HCT116 (cell line): ENCODE data around the gene SIAE. TPM values are rescaled to one million over a fixed set of nuclear protein-coding genes. Genes with fewer than 3 reads are reported as not detected.

Source experiments
- ATAC-seq: fragments of 200-7000 bp; cut with Tn5 transposase; 2 replicates; pipeline ENCODE4 v1.9.1; 2020; ENCODE audit warnings: mild to moderate bottlenecking, moderate library complexity
- BruUV-seq: library from RNA; stranded (reverse); fragments of 400-500 nt; replicated peaks from 2 replicates; lab custom pipeline; 2021; lab: Mats Ljungman, UMichigan
- CTCF ChIA-PET: fragments of 300-600 bp; sonication (Branson Sonifier 250); formaldehyde crosslinking; loops from one replicate; lab custom pipeline; 2021; ENCODE audit warnings: antibody characterized with exemption; lab: Charles Lee
- POLR2A ChIA-PET: fragments of 300-600, 350-600 bp; sonication (Branson Sonifier 250); formaldehyde crosslinking; loops from one replicate; lab custom pipeline; 2021; ENCODE audit warnings: antibody characterized with exemption; lab: Charles Lee
- RAD21 ChIA-PET, 2 experiments: fragments of 300-600 bp; sonication (Branson Sonifier 250); formaldehyde crosslinking; loops; one replicate each; lab custom pipeline; 2023; ENCODE audit warnings: low total read pairs in 2 of 2; ENCODE audit not compliant: uncharacterized antibody in 2 of 2, unreplicated experiment in 2 of 2, low non-redundant PET in 1 of 2; lab: Charles Lee
- DNase-seq: peaks from one replicate; pipeline ENCODE4 v3.0.0-alpha.2; 2010; ENCODE audit warnings: low read depth, low spot score
- H2AFZ ChIP-seq: fragments of 200-600 bp; shearing (Covaris generic), sonication (generic); 2 replicates; pipeline ENCODE4 v1.6.1; 2017; ENCODE audit warnings: low read depth, mixed run types, mixed read lengths, antibody characterized with exemption, low read length; ENCODE audit not compliant: poor library complexity, severe bottlenecking
- H3K27ac ChIP-seq: 2 replicates; pipeline ENCODE4 v1.5.1; 2012; ENCODE audit warnings: low read depth, low read length
- H3K27me3 ChIP-seq: fragments of 200-600 bp; sonication (generic); 2 replicates; pipeline ENCODE4 v1.6.1; 2016; ENCODE audit warnings: mixed run types, low read length, mixed read lengths; ENCODE audit not compliant: insufficient read depth
- H3K36me3 ChIP-seq, 2 experiments: fragments of 200-500 bp in 1 of 2; fragments of 200-600 bp in 1 of 2; sonication (Bioruptor generic) in 1 of 2; sonication (generic) in 1 of 2; 2 replicates each; pipeline versions ENCODE4 v1.5.1 to v1.6.1; 2014 to 2016; ENCODE audit warnings: low read length in 2 of 2, inconsistent platforms in 1 of 2, mixed read lengths in 1 of 2, mixed run types in 1 of 2; ENCODE audit not compliant: insufficient read depth in 2 of 2, control insufficient read depth in 1 of 2
- H3K4me1 ChIP-seq, 2 experiments: fragments of 200-600 bp in 1 of 2; sonication (generic) in 1 of 2; 2 replicates each; pipeline versions ENCODE4 v1.5.1 to v1.6.1; 2012 to 2017; ENCODE audit warnings: low read length in 2 of 2, inconsistent platforms in 1 of 2, mild to moderate bottlenecking in 1 of 2, mixed read lengths in 1 of 2, mixed run types in 1 of 2, moderate library complexity in 1 of 2; ENCODE audit not compliant: insufficient read depth in 2 of 2, control insufficient read depth in 1 of 2
- H3K4me2 ChIP-seq: fragments of 200-600 bp; sonication (generic); 2 replicates; pipeline ENCODE4 v1.6.1; 2017; ENCODE audit warnings: mixed run types, low read length, mixed read lengths
- H3K4me3 ChIP-seq, 2 experiments: fragments of 200-600 bp in 1 of 2; sonication (generic) in 1 of 2; replicated peaks in 1 of 2; 2 replicates each; pipeline ENCODE4 v1.5.1; 2011 to 2016; ENCODE audit warnings: low read length in 2 of 2, control low read depth in 1 of 2, low read depth in 1 of 2, mild to moderate bottlenecking in 1 of 2, mixed read lengths in 1 of 2, mixed run types in 1 of 2
- H3K79me2 ChIP-seq: fragments of 200-600 bp; sonication (generic); 2 replicates; pipeline ENCODE4 v1.6.1; 2017; ENCODE audit warnings: mild to moderate bottlenecking, mixed run types, low read length, moderate library complexity, mixed read lengths; ENCODE audit not compliant: insufficient read depth
- H3K9ac ChIP-seq: fragments of 200-600 bp; sonication (generic); 2 replicates; pipeline ENCODE4 v1.6.1; 2016; ENCODE audit warnings: low read length, mixed read lengths
- H3K9me2 ChIP-seq: fragments of 200-600 bp; sonication (generic), shearing (Covaris generic); 2 replicates; pipeline ENCODE4 v1.6.1; 2017; ENCODE audit warnings: mixed run types, mild to moderate bottlenecking, moderate library complexity; ENCODE audit not compliant: insufficient read depth
- H3K9me3 ChIP-seq, 2 experiments: fragments of 200-500 bp in 1 of 2; fragments of 200-600 bp in 1 of 2; sonication (Bioruptor generic) in 1 of 2; sonication (generic) in 1 of 2; 2 replicates each; pipeline ENCODE4 v1.6.1; 2014 to 2017; ENCODE audit warnings: low read length in 2 of 2, mixed read lengths in 2 of 2, inconsistent platforms in 1 of 2, low read depth in 1 of 2, mild to moderate bottlenecking in 1 of 2, mixed run types in 1 of 2, moderate library complexity in 1 of 2; ENCODE audit not compliant: control insufficient read depth in 1 of 2, insufficient read depth in 1 of 2
- H4K20me1 ChIP-seq: fragments of 200-600 bp; sonication (generic), shearing (Covaris generic); 2 replicates; pipeline ENCODE4 v1.6.1; 2017; ENCODE audit warnings: mixed run types, mild to moderate bottlenecking, moderate library complexity; ENCODE audit not compliant: insufficient read depth
- ELF1 ChIP-seq: IDR thresholded peaks from 2 replicates; pipeline ENCODE4 v1.6.1; 2012; ENCODE audit warnings: low read depth, borderline replicate concordance
- EZH2 ChIP-seq: fragments of 200-600 bp; sonication (generic); IDR thresholded peaks from 2 replicates; pipeline ENCODE4 v1.6.1; 2017; ENCODE audit warnings: antibody characterized with exemption, mixed run types
- EZH2phosphoT487 ChIP-seq: fragments of 200-600 bp; IDR thresholded peaks from 2 replicates; pipeline ENCODE4 v1.6.1; 2018; ENCODE audit warnings: antibody characterized with exemption, borderline replicate concordance
- FOSL1 ChIP-seq: IDR thresholded peaks from 2 replicates; pipeline ENCODE4 v1.6.1; 2012; ENCODE audit warnings: low read depth
- POLR2A ChIP-seq: IDR thresholded peaks from 2 replicates; pipeline ENCODE4 v1.7.0; 2011; ENCODE audit warnings: borderline replicate concordance; ENCODE audit not compliant: insufficient read depth, insufficient read length; ENCODE audit errors: extremely low read depth
- POLR2AphosphoS5 ChIP-seq: IDR thresholded peaks from 2 replicates; pipeline ENCODE4 v1.6.1; 2011; ENCODE audit warnings: mild to moderate bottlenecking, low read depth, low read length, moderate library complexity
- RAD21 ChIP-seq: IDR thresholded peaks from 2 replicates; pipeline ENCODE4 v1.6.1; 2012; ENCODE audit warnings: low read depth, mild to moderate bottlenecking
- REST ChIP-seq: IDR thresholded peaks from 2 replicates; pipeline ENCODE4 v1.6.1; 2012; ENCODE audit warnings: low read depth
- SIN3A ChIP-seq: IDR thresholded peaks from 2 replicates; pipeline ENCODE4 v1.6.1; 2012; ENCODE audit warnings: low read depth
- SP1 ChIP-seq: IDR thresholded peaks from 2 replicates; pipeline ENCODE4 v1.6.1; 2012; ENCODE audit warnings: low read depth
- ZFX ChIP-seq: fragments of 450-650 bp; IDR thresholded peaks from 2 replicates; pipeline ENCODE4 v1.6.1; 2017
- intact Hi-C: fragments of 100-400 bp; cut with micrococcal nuclease; formaldehyde crosslinking; loops from 2 replicates; pipeline ENCODE4 v1.10.0; 2022
- total RNA-seq: library from RNA; stranded (reverse); gene quantifications from one replicate; pipeline ENCODE4 v1.2.1, GENCODE V29; 2021; ENCODE audit not compliant: unreplicated experiment
- TF ChIP-seq, protein P1 (sequence below): IDR thresholded peaks from 2 replicates; pipeline ENCODE4 v1.6.1; 2011; ENCODE audit warnings: mild to moderate bottlenecking, low read length, moderate library complexity; ENCODE audit not compliant: insufficient replicate concordance; ENCODE audit errors: extremely low read depth
- TF ChIP-seq, protein P2 (sequence below): IDR thresholded peaks from 2 replicates; pipeline ENCODE4 v1.6.1; 2012

Gene SIAE
- total RNA-seq, 1 experiment from 2014 or later = 39.2 TPM

DNA sequence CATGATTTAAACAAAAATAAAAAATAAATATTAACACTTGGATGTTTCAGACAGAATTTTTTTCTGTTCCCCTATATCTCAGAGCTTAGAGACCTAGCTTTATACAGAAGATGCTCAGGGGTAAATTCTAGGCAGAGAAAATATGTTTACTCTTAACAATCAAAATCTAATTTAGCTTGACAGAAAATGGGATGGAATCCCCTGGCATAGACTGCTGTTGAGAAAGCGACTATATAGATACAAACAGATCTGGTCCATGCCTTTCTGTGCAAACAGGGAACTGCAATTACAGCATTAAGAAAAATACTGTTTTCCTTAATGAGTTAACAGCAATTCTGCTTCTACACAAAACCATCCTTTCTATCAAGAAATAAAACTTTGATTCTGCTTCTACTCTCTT, 14.6 kb downstream of the SIAE start:
- H3K9me2 ChIP-seq = no peaks in the 10 kb centered on the region
- intact Hi-C loops = no loop called here
- no peaks in the 10 kb centered on the region for H3K9me3 ChIP-seq
- TF ChIP-seq, protein P1, sequence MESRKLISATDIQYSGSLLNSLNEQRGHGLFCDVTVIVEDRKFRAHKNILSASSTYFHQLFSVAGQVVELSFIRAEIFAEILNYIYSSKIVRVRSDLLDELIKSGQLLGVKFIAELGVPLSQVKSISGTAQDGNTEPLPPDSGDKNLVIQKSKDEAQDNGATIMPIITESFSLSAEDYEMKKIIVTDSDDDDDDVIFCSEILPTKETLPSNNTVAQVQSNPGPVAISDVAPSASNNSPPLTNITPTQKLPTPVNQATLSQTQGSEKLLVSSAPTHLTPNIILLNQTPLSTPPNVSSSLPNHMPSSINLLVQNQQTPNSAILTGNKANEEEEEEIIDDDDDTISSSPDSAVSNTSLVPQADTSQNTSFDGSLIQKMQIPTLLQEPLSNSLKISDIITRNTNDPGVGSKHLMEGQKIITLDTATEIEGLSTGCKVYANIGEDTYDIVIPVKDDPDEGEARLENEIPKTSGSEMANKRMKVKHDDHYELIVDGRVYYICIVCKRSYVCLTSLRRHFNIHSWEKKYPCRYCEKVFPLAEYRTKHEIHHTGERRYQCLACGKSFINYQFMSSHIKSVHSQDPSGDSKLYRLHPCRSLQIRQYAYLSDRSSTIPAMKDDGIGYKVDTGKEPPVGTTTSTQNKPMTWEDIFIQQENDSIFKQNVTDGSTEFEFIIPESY = no peak
- no peak for TF ChIP-seq POLR2A
- TF ChIP-seq, all 23 proteins: peak for 0
- ATAC-seq (no peak), DNase-seq (no peak)
- no peak overlapping the region for H2AFZ ChIP-seq
- RAD21 ChIA-PET = no interaction called here
- CTCF ChIA-PET = no interaction called here
- H3K4me2 ChIP-seq = no peak overlapping the region
- H3K4me1 ChIP-seq = no peaks in the 10 kb centered on the region
- POLR2A ChIA-PET = no interaction called here
- no peak overlapping the region for H3K27ac ChIP-seq
- no peaks in the 10 kb centered on the region for H4K20me1 ChIP-seq
- H3K79me2 ChIP-seq = no peaks in the 10 kb centered on the region
- no peaks in the 10 kb centered on the region for H3K27me3 ChIP-seq
- H3K4me3 ChIP-seq = no peak overlapping the region
- H3K9ac ChIP-seq = no peak overlapping the region
- BruUV-seq = no TSS peak
- H3K36me3 ChIP-seq = no peaks in the 10 kb centered on the region

DNA sequence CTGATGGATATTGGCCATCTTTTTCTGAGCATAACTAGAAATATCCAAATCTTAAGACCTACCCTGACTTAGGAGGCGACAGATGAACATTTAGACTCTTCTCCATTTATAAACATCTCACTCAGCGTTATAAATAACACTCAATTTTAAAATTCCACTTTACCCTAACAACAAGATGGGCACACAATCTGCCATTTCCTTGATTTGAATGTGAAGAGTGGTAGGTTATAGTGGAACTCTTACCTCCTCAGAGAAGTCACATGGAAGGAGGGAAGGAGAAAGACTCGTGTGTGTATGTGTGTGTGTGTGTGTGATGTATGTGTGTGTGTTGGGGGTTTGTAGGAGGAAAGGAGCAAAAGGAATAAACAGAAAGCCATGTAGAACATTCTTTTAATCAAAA, 15.0 kb downstream of the SIAE start:
- ChIA-PET RAD21 (no interaction called here), CTCF (no interaction called here), POLR2A (no interaction called here)
- H3K79me2 ChIP-seq = no peaks in the 10 kb centered on the region
- ATAC-seq = no peak
- no peak overlapping the region for H3K27ac ChIP-seq
- intact Hi-C loops = no loop called here
- H3K4me3 ChIP-seq = no peak overlapping the region
- no peaks in the 10 kb centered on the region for H3K4me1 ChIP-seq
- H4K20me1 ChIP-seq = no peaks in the 10 kb centered on the region
- no peaks in the 10 kb centered on the region for H3K36me3 ChIP-seq
- H3K9ac ChIP-seq = no peak overlapping the region
- H3K27me3 ChIP-seq = no peaks in the 10 kb centered on the region
- no peaks in the 10 kb centered on the region for H3K9me3 ChIP-seq
- H2AFZ ChIP-seq = no peak overlapping the region
- no peak for DNase-seq
- BruUV-seq = no TSS peak
- no peaks in the 10 kb centered on the region for H3K9me2 ChIP-seq
- no peak overlapping the region for H3K4me2 ChIP-seq
- TF ChIP-seq ZFX (no peak), ELF1 (no peak), RAD21 (no peak), REST (no peak), EZH2phosphoT487 (no peak), SP1 (no peak), POLR2AphosphoS5 (no peak), SIN3A (no peak), EZH2 (no peak), POLR2A (no peak), FOSL1 (no peak)
- TF ChIP-seq, protein P2, sequence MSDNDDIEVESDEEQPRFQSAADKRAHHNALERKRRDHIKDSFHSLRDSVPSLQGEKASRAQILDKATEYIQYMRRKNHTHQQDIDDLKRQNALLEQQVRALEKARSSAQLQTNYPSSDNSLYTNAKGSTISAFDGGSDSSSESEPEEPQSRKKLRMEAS = no peak
- TF ChIP-seq, protein P1 = no peak
